Stimulated activated CD4-positive, alpha-beta T cell treated with anti-CD3 and anti-CD28 coated beads, Interleukin-4, amount 100 ng/mL, for 1 hour (primary cell): ENCODE data around the gene FTO.

ENCODE experiments used
- DNase-seq: peaks from one replicate; pipeline ENCODE4 v3.0.0-alpha.2; 2020

The FTO gene

DNA sequence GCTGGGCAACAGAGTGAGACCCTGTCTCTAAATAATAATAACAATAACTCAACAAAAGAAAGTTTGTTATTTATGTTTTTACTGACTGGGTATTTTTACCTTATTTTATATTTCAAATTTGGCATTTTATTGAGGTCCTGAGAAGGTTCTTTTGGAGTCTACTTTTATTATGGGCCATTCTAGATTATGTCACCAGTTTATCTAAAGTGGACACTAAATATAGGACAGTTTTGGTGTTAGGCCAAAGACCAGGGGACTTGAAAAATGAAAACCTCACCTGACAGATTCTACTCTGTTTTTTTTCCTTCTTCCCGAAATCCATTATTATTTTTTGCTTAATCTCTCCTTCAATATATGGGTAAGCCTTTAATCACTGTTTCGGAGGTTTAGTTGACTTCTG is 8.1 kb downstream of the FTO start:
- no peak for DNase-seq

- no peak for DNase-seq
Observed at GRCh38 chr16:53713403-53714204, 9.6 kb downstream of the FTO start.

DNA sequence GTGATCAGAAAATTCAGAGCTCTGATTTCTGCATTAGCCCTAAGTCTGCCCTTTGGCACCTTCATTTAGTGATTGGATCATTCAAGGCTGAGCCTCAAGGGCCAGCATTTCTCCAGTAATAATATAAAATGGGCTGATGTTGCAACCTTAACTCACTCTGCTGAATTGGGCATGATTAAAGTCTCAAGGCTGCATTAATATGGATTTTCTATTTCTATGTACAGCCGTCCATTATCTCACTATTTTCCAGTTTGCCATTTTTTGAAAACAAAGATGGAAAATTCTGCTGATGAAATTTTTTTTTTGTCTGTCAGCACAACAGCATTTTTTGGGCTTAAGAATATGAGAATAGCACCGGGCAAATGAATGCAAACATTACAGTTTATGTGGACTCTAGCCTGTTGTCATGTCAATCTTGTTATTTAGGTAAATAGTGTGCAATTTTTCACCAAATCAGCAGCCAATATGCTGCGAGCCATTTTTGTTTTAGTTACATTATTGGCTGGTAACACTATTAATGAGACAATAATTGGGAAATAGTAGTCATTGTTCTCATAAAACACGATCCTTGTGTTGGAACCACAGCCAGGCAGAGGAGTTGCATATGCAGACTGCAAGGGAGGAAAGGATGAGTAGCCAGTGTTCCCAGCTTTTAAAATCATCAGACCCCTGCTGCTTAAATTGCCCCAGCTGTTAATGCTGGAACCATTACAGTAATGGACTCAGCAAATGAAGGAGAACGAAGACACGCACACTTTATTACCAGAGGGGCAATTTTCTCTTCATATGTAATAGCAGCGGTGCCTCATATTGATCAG is 10.5 kb downstream of the FTO start:
- no peak for DNase-seq

GRCh38 chr16:53715023-53715384 is 11.0 kb downstream of the FTO start:
- DNase-seq, result no peak

DNA sequence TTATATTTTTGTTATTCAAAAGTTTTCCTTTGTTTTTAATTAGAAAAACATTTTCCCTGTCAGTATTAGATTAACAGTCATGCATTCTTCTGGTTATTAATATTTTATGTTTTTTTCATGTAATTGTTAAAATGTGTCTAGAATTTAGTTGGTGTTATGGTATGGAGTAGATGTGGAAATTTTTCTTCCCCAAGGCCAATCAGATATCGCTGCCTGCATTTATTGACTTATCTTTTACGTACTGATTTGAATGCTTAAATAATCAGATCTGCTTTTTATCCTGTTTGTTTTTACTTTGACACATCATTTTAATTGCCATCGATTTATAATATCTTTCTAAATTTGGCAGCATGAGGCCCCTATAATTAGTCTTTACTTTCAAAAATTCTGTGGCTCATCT is 13.6 kb downstream of the FTO start:
- no peak for DNase-seq

DNA sequence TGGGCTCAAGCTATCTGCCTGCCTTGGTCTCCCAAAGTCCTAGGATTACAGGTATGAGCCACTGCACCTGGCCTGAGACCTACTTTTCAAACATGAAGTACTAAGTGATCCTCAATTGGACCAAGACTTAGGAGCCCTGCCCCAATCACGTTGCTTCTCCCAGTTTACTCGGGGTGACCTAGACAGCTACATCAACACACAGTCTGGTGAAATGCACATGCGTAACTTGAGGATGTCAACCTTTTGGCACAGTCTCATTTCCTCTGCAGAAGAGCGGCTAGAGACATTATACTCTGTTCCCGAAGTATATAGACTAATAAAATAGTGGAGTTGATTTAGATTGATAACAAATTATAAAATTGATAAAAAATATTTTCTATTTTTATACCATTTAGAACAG is 17.1 kb downstream of the FTO start:
- DNase-seq, result no peak

GRCh38 chr16:53726625-53727024 is 22.7 kb downstream of the FTO start:
- DNase-seq, result no peak

DNA sequence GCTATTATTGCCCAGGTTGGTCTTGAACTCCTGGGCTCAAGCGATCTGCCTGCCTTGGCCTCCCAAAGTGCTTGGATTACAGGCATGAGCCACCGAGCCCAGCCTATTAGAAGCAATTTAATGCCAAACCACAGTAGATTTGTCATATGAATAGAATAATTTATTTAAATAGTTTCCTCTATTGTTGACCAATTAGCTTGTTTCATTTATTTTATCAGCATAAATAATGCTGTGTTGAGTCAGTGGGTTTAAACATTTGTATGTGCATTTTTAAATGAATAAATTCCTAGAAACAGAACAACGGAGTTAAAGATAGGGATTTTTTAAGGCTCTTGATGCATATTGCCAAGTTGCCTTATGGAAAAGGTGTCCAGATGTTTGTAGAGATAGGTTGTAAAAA is 26.7 kb downstream of the FTO start:
- DNase-seq, result no peak

GRCh38 chr16:53732296-53732929 is 28.5 kb downstream of the FTO start:
- DNase-seq, result no peak

DNA sequence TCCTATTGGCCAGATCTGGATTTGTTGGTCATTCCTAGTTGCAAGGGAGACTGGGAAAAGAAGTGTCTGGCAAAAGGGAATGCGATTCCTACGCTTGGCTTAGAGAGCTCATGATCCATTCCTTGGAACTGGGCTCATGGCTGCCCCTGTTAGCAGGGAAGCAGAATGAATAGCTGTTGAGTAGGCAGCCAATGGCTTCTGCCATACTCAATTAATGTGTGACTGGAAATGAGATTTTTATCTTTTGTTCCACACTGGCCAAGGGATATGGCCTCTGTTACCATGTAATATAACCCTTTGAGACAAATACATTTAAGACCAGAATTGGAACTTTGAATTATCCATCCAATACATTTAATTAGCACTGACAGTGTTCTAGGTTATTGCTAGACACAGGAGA is 31.0 kb downstream of the FTO start:
- no peak for DNase-seq

- DNase-seq, result no peak
Observed at GRCh38 chr16:53736297-53736696, 32.3 kb downstream of the FTO start.

- DNase-seq, result no peak
Observed at GRCh38 chr16:53737552-53737951, 33.6 kb downstream of the FTO start.

DNA sequence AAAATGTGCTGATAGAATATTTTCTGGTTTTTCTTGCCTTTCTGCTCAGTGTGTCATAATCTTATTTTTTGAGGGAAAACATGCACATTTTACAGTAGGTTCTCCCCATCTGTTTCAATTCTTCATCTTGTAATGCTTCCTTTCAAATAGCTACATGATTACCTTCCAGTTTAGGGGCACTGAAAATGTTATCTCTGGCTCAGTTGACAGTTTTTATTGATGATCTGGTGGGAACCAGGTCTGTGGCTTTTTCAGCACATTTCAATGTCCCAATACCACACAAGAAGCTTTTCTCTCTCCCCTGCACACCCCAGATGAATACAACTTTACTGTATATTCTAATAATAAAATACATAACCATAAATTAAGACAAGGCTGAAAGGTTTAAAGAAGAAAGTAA is 36.5 kb downstream of the FTO start:
- no peak for DNase-seq

DNA sequence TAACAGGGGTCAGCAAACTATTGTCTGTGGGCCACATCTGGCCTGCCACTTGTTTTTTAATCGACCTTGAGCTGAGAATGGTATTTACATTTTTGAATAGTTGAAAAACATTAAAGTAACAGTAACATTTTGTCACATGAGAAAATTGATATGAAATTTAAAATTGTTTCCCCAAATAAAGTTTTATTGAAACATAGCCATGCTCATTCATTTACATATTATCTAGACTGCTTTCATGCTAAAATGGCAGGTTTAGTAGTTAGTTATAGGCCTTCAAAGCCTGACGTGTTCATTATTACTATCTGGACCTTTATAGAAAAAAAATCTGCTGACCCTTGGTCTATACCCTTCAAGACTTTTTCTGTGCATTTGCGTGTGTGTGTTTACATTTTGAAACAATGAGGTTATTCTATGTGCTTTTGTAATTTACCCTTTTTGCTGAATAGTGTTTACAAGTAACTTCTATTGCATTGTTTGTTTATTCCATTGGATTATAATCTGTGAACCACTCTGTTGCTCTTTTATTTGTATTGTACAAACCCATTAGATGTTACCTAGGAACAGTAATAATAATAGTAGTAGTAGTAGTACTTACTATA is 37.1 kb downstream of the FTO start:
- DNase-seq, result no peak

- no peak for DNase-seq
Observed at GRCh38 chr16:53741546-53741945, 37.6 kb downstream of the FTO start.

DNA sequence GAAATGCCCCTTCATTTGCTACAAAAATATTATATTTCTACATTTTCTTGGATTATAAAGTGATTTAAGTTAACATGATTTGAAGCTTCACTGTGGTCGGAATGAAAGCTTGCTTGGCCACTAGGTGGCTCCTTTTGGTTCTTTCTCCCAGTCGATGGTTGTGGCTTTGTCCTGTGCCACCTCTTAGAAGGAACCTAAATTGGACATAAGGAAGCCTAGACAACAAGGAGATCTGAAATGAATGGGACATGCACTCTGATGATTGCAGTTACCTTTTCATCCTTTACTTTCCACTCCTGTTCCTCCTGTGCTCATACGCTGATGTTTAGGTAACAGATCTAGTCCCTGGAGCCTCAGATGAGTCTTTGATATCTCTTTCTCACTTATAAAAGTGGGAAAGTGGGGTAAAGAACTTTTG is 39.2 kb downstream of the FTO start:
- peak; percentile 10 for DNase-seq

- no peak for DNase-seq
Observed at GRCh38 chr16:53744449-53744848, 40.5 kb downstream of the FTO start.

DNA sequence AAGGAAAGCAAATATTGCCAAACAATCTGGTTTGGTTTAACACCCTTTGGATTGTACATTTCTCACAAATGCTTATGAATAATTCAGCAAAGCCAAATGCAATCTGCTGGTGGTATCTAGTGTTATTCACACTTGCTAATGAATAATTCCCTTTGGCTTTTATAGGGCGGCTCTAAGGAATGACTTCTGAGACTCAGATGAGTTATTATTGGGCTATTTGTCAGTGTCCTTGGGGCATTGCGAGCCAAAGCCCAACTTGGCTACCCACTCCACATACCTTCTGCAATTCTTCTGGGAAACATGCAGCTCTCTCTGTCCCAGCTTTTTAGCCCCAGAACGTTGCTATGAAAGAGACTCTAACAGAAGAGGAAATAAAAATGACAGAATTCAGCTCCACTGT is 41.1 kb downstream of the FTO start:
- no peak for DNase-seq

DNA sequence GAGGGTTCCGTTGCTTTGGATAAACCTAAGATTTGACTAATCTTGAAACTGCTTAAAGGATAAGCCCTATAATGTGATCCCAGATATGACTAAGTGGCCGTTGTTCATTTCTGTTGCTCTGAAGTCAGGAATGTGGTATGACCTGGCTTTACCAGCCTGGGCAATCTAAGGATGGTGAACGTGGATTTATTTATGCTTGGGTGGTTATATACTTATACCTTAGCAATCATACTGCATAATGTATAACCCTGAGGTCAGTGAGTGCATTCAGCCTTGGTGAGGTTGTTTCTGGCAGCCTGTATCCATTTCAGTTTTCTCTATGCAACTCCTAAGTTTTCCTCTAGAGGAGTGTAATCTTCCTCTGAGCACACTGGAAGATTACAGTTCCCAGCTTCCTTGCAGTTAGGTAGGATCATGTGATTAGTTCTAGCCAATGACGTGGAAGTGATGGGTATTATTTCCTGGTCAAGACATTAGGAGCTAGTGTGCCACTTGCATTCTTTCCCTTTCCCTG is 41.9 kb downstream of the FTO start:
- no peak for DNase-seq

DNA sequence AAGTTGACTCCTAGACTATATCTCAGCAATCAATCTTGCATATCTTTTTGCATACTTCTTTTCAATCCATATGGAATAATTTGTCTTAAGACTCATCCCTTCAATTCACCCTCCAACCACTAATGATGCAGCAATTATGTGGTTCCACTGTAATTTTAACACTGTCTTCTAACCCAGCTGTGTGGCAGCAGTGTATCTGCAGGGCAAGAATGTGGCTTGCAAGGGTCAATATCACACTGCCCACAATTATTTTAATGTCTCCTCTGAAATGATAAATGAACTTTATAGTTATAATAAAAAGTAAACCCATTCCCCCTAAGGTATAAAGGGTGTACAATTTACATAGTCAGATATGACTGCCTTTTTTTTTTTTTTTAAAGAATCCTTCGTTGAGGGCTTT is 48.6 kb downstream of the FTO start:
- no peak for DNase-seq

DNA sequence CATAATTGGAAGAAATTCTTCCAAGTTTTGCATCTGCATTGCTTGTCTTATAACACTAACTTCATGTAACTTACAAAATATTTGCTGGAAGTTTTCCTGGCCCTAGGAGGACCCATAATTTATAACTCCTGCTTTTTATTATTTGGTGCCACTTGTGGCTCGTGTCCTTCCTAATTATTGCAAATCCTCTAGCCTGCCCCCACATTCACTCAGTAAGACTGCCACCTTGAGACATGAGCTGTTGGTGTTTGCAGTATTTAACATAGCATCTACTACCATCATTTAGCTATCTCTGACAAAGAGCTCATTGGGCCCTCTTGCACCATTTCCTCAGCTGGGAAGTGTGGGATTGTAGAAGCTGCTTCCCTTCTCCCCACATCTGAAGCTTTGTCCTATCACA is 49.5 kb downstream of the FTO start:
- no peak for DNase-seq

DNA sequence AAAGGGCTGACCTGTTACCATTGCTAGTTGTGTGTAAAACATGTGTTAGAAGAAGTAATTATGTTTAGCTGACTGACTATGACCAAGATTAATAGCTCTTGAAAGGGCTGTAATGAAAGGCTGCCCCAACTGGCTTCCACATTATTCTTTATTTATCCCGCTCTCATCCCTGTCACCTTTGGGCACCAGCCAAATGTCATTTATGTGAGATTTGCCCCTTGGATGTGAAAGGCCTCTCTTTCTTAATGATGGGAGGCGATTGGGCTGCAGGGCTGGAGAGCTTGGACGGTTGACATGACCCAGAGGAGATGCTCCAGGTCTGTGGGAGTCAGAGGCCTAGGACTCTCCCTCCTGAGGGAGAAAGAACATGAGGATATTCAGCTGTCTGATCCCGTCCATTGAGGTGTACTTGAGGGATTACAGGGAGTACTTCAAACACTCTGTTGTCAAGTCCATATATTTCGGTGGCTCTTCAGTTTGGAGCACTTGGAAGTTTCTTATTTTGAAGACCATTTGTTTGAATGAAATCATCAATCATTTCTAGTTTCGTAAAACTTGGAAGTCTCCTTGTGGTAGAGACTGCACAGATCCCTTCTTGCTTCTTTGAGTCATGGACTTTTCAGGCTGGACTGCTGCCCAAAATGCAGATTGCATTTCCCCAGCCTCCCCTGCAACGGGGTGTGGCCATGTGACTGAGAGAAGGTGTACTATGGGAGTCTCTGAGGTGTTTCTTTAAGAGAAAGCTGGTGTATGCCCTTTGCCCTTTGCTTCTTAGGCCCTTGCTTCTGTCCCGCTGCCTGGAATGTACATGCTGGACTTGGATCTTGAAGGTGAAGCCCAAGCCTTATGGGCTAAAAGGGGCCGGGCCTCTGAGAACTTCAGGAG is 51.3 kb downstream of the FTO start:
- DNase-seq, result no peak
